Left colon (tissue), 2 donors: Measurements from ENCODE around the gene KIAA1671. TPM values are rescaled to one million over a fixed set of nuclear protein-coding genes. Genes with fewer than 3 reads are reported as not detected.
"Not testable (repeated sequence)": the region's sequence is repeated elsewhere in the genome, so short reads cannot be mapped to it uniquely, and the experiment has no call there.

Experiments
- ATAC-seq: fragments of 200-7000 bp; cut with Tn5 transposase; one replicate; pipeline ENCODE4 v1.9.1; 2020; ENCODE audit warnings: mild to moderate bottlenecking, moderate library complexity
- DNase-seq, 2 donors: peaks; one replicate each; pipeline ENCODE4 v3.0.0-alpha.2; 2020
- intact Hi-C, 2 donors: fragments of 100-400 bp; cut with DNase I in 1 of 2; cut with micrococcal nuclease in 1 of 2; formaldehyde crosslinking; loops; one replicate each; pipeline versions ENCODE4 v1.11.2 to v1.14.0; 2022; cut with DNase I, micrococcal nuclease
- total RNA-seq, 2 donors: library from RNA; stranded (reverse); fragmentation: NEBNext Ultra II Directional; extraction: Animal tissue kit (Norgen Biotek cat#: 25700); gene quantifications; one replicate each; pipeline ENCODE4 v1.2.1, GENCODE V29; 2021
- donor health status: DM: no; HTN: no; CAD: no.
- donor health status: DM: yes; HTN: yes; CAD: no.

Gene KIAA1671
- total RNA-seq, 2 donors from 2014 or later, result 100 to 106 TPM

GRCh38 chr22:25166266-25167040 lies 213.9 kb downstream of the KIAA1671 start:
- ATAC-seq, result peak; percentile 73
- intact Hi-C loops, result no loop called here
- no peak for DNase-seq

- no peak for DNase-seq
- intact Hi-C loops, result no loop called here
- no peak for ATAC-seq
These were observed 214.6 kb downstream of the KIAA1671 start for GRCh38 chr22:25167082-25167481.

- DNase-seq (no peak), ATAC-seq (no peak)
- intact Hi-C loops, result no loop called here
These were observed 215.5 kb downstream of the KIAA1671 start for GRCh38 chr22:25167834-25168601.

GRCh38 chr22:25169278-25170031 lies 216.9 kb downstream of the KIAA1671 start:
- ATAC-seq (no peak), DNase-seq (no peak)
- intact Hi-C loops, result no loop called here

- intact Hi-C loops, result no loop called here
- no peak for ATAC-seq
- no peak for DNase-seq
These were observed 218.0 kb downstream of the KIAA1671 start for GRCh38 chr22:25170426-25170980.

GRCh38 chr22:25172153-25172552 lies 219.6 kb downstream of the KIAA1671 start:
- intact Hi-C loops, result no loop called here
- peak; percentile 83 for ATAC-seq

GRCh38 chr22:25174156-25174887 lies 221.8 kb downstream of the KIAA1671 start:
- ATAC-seq, result no peak
- intact Hi-C loops, result no loop called here

More at GRCh38 chr22:25172153-25172552, 219.6 kb downstream of the KIAA1671 start:
- peak in 1 of 2 donors; percentile 56 for DNase-seq

GRCh38 chr22:25174888-25175411 lies 222.4 kb downstream of the KIAA1671 start:
- intact Hi-C loops, result no loop called here
- ATAC-seq (no peak), DNase-seq (no peak)

More at GRCh38 chr22:25174156-25174887, 221.8 kb downstream of the KIAA1671 start:
- DNase-seq, result no peak

GRCh38 chr22:25176175-25176574 lies 223.7 kb downstream of the KIAA1671 start:
- no peak for ATAC-seq
- no peak for DNase-seq
- intact Hi-C loops, result no loop called here

- intact Hi-C loops, result no loop called here
- no peak for DNase-seq
- no peak for ATAC-seq
These were observed 224.3 kb downstream of the KIAA1671 start for GRCh38 chr22:25176799-25177198.

- DNase-seq (no peak), ATAC-seq (no peak)
- intact Hi-C loops, result no loop called here
These were observed 224.7 kb downstream of the KIAA1671 start for GRCh38 chr22:25177226-25177625.

- intact Hi-C loops, result no loop called here
- ATAC-seq (peak; percentile 7), DNase-seq (no peak)
These were observed 225.4 kb downstream of the KIAA1671 start for GRCh38 chr22:25177895-25178294.

- intact Hi-C loops, DNase-seq: not testable (repeated sequence)
- ATAC-seq, result peak; percentile 17
These were observed 225.8 kb downstream of the KIAA1671 start for GRCh38 chr22:25178348-25178747.

GRCh38 chr22:25178869-25179631 lies 226.5 kb downstream of the KIAA1671 start:
- ATAC-seq, result peak; percentile 40
- intact Hi-C loops, DNase-seq: not testable (repeated sequence)

- intact Hi-C loops, result no loop called here
- no peak for ATAC-seq
- DNase-seq, result no peak
These were observed 229.9 kb downstream of the KIAA1671 start for GRCh38 chr22:25182131-25183110.

GRCh38 chr22:25183949-25184619 lies 231.6 kb downstream of the KIAA1671 start:
- ATAC-seq (no peak), DNase-seq (no peak)
- intact Hi-C loops, result no loop called here
